MM.1S (cell line): ENCODE data around the gene PRKG1.

Experiments
- DNase-seq: peaks from one replicate; pipeline ENCODE4 v3.0.0-alpha.2; 2015
- H2AFZ ChIP-seq: fragments of 300-600 bp; sonication (generic); 2 replicates; pipeline ENCODE4 v1.6.0; 2016; ENCODE audit warnings: antibody characterized with exemption, low read length
- H3F3A ChIP-seq: fragments of 300-600 bp; sonication (generic); 2 replicates; pipeline ENCODE4 v1.6.1; 2016; ENCODE audit warnings: mild to moderate bottlenecking, antibody characterized with exemption, low read length, moderate library complexity, mixed read lengths; ENCODE audit not compliant: insufficient read depth
- H3K27ac ChIP-seq: fragments of 300-600 bp; sonication (generic); 2 replicates; pipeline ENCODE4 v1.5.1; 2016; ENCODE audit warnings: mild to moderate bottlenecking, low read length
- H3K27me3 ChIP-seq: fragments of 300-600 bp; sonication (generic); replicated peaks from 2 replicates; pipeline ENCODE4 v1.6.0; 2016; ENCODE audit warnings: low read length; ENCODE audit not compliant: insufficient read depth
- H3K36me3 ChIP-seq: fragments of 300-600 bp; sonication (generic); replicated peaks from 2 replicates; pipeline ENCODE4 v1.6.1; 2016; ENCODE audit warnings: mild to moderate bottlenecking, low read length, mixed read lengths; ENCODE audit not compliant: insufficient read depth
- H3K4me1 ChIP-seq: fragments of 300-600 bp; sonication (generic); 2 replicates; pipeline ENCODE4 v1.6.1; 2016; ENCODE audit warnings: low read length, mixed read lengths
- H3K4me2 ChIP-seq: fragments of 300-600 bp; sonication (generic); 2 replicates; pipeline ENCODE4 v1.6.0; 2016; ENCODE audit warnings: low read depth, low read length
- H3K4me3 ChIP-seq: fragments of 300-600 bp; sonication (generic); 2 replicates; pipeline ENCODE4 v1.5.1; 2016; ENCODE audit warnings: low read length, mixed read lengths
- H3K79me2 ChIP-seq: fragments of 300-600 bp; sonication (generic); 2 replicates; pipeline ENCODE4 v1.6.1; 2016; ENCODE audit warnings: mixed run types, low read length, mixed read lengths
- H3K9ac ChIP-seq: fragments of 300-600 bp; sonication (generic); 2 replicates; pipeline ENCODE4 v1.6.1; 2016; ENCODE audit warnings: low read length, mixed read lengths
- H3K9me2 ChIP-seq: fragments of 300-600 bp; sonication (generic); replicated peaks from 2 replicates; pipeline ENCODE4 v1.6.1; 2016; ENCODE audit warnings: mild to moderate bottlenecking, low read length, mixed read lengths; ENCODE audit not compliant: insufficient read depth
- H3K9me3 ChIP-seq: fragments of 300-600 bp; sonication (generic); replicated peaks from 2 replicates; pipeline ENCODE4 v1.6.1; 2016; ENCODE audit warnings: mild to moderate bottlenecking, low read length, mixed read lengths; ENCODE audit not compliant: insufficient read depth
- H4K20me1 ChIP-seq: fragments of 300-600 bp; sonication (generic); 2 replicates; pipeline ENCODE4 v1.6.1; 2016; ENCODE audit warnings: mild to moderate bottlenecking, low read length, moderate library complexity, mixed read lengths; ENCODE audit not compliant: insufficient read depth
- EZH2 ChIP-seq: fragments of 300-600 bp; sonication (generic); optimal IDR thresholded peaks from 2 replicates; pipeline ENCODE3; 2017; ENCODE audit warnings: low read depth, mild to moderate bottlenecking, antibody characterized with exemption, low read length, mixed read lengths
- EZH2phosphoT487 ChIP-seq: fragments of 300-600 bp; sonication (generic); IDR thresholded peaks from 2 replicates; pipeline ENCODE4 v1.6.1; 2018; ENCODE audit warnings: antibody characterized with exemption, low read length
- TF ChIP-seq, protein P1 (sequence below): fragments of 300-600 bp; sonication (generic); IDR thresholded peaks from 2 replicates; pipeline ENCODE4 v1.5.1; 2016; ENCODE audit warnings: antibody characterized with exemption, low read length, mixed read lengths

Gene PRKG1

DNA sequence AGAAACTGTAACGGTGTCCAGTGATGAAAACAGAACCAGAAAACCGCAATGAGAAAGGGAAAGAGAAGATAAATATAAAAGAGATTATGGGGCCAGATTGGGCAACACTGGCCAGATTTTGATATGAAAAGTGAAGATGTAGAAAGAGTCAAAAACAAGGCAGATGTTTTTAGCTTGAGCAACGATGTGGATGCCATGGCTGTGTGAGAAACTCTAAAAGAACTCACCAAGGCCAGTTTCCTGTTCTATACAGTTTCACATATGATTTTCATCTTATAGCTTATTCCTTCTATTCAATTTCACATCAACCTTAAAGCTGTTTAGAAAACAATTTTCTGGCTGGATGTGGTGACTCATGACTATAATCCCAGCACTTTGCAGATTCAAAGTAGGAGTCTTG, 588.8 kb downstream of the PRKG1 start:
- Histone ChIP-seq H3K9me2 (no peaks in the 10 kb centered on the region), H3K36me3 (no peaks in the 10 kb centered on the region), H3F3A (no peaks in the 10 kb centered on the region), H3K4me2 (no peak overlapping the region), H3K9ac (no peak overlapping the region), H4K20me1 (no peaks in the 10 kb centered on the region), H3K27ac (no peak overlapping the region), H3K9me3 (no peaks in the 10 kb centered on the region), H3K4me1 (no peaks in the 10 kb centered on the region), H3K79me2 (no peaks in the 10 kb centered on the region), H3K27me3 (no peaks in the 10 kb centered on the region), H2AFZ (no peak overlapping the region; the same call in 1 of the 2 replicates), H3K4me3 (no peak overlapping the region)
- TF ChIP-seq EZH2phosphoT487, result no peak
- TF ChIP-seq EZH2, result no peak
- TF ChIP-seq, protein P1, sequence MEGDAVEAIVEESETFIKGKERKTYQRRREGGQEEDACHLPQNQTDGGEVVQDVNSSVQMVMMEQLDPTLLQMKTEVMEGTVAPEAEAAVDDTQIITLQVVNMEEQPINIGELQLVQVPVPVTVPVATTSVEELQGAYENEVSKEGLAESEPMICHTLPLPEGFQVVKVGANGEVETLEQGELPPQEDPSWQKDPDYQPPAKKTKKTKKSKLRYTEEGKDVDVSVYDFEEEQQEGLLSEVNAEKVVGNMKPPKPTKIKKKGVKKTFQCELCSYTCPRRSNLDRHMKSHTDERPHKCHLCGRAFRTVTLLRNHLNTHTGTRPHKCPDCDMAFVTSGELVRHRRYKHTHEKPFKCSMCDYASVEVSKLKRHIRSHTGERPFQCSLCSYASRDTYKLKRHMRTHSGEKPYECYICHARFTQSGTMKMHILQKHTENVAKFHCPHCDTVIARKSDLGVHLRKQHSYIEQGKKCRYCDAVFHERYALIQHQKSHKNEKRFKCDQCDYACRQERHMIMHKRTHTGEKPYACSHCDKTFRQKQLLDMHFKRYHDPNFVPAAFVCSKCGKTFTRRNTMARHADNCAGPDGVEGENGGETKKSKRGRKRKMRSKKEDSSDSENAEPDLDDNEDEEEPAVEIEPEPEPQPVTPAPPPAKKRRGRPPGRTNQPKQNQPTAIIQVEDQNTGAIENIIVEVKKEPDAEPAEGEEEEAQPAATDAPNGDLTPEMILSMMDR, result no peak
- no peak for DNase-seq

DNA sequence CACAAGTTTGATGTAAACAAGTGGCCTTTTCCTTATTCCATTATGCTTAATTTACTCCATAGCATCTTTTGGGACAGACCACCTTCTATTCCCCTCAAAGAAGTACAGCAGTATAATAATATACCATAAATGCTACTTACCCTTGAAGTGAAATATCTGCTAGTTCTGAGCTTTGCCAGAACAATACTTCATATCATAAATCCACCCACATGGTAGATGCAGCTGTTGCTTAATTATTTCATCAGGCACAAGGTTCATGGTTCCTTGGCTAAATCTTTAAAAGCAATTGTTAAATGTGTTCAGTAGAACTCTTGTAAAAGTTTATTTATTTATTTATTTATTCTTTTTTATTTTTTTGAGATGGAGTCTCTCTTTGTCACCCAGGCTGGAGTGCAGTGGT, 592.2 kb downstream of the PRKG1 start:
- Histone ChIP-seq H3K4me3 (no peak overlapping the region), H3K79me2 (no peaks in the 10 kb centered on the region), H3K9me2 (no peaks in the 10 kb centered on the region), H4K20me1 (no peaks in the 10 kb centered on the region), H3K36me3 (no peaks in the 10 kb centered on the region), H2AFZ (no peak overlapping the region), H3K27ac (no peak overlapping the region), H3K27me3 (no peaks in the 10 kb centered on the region), H3K4me2 (no peak overlapping the region), H3K9ac (no peak overlapping the region), H3K4me1 (no peaks in the 10 kb centered on the region), H3K9me3 (no peaks in the 10 kb centered on the region), H3F3A (no peaks in the 10 kb centered on the region)
- TF ChIP-seq, protein P1, result no peak
- no peak for TF ChIP-seq EZH2phosphoT487
- no peak for TF ChIP-seq EZH2
- DNase-seq, result no peak

- no peak for DNase-seq
- Histone ChIP-seq H2AFZ (no peak overlapping the region), H3K79me2 (no peaks in the 10 kb centered on the region), H3K9ac (no peak overlapping the region), H4K20me1 (no peaks in the 10 kb centered on the region), H3K4me1 (no peaks in the 10 kb centered on the region), H3F3A (no peaks in the 10 kb centered on the region), H3K27me3 (no peaks in the 10 kb centered on the region), H3K36me3 (no peaks in the 10 kb centered on the region), H3K9me2 (no peaks in the 10 kb centered on the region), H3K4me3 (no peak overlapping the region), H3K4me2 (no peak overlapping the region), H3K9me3 (no peaks in the 10 kb centered on the region), H3K27ac (no peak overlapping the region)
- no peak for TF ChIP-seq EZH2
- TF ChIP-seq, protein P1, result no peak
These were observed 593.5 kb downstream of the PRKG1 start for GRCh38 chr10:51667678-51668335.
